Measurements from ENCODE around the gene RPS10.
"Not testable (repeated sequence)": the region's sequence is repeated elsewhere in the genome, so short reads cannot be mapped to it uniquely, and the experiment has no call there.

RPS10 gene

GRCh38 chr6:34384321-34385153 is 41.3 kb downstream of the RPS10 start:
- H3K4me1 ChIP-seq (ENCODE audit: control insufficient read depth, insufficient read depth, low read length): peaks cover 9% of the 10 kb centered on the region
- 87 to 90% methylated on average over 4 to 5 of the region's 5 CpGs for WGBS, 2 experiments
- H3K27me3 ChIP-seq (ENCODE audit: control insufficient read depth, insufficient read depth, low read length, poor library complexity, severe bottlenecking): no peaks in the 10 kb centered on the region
- H3K9me3 ChIP-seq (ENCODE audit: control insufficient read depth, low read length): no peaks in the 10 kb centered on the region
- H3K27ac ChIP-seq (ENCODE audit: insufficient read depth, low read depth, low read length, poor library complexity, severe bottlenecking): no peak overlapping the region
- H3K36me3 ChIP-seq (ENCODE audit: control insufficient read depth, insufficient read depth, low read length): no peaks in the 10 kb centered on the region
- no peak overlapping the region for H3K4me3 ChIP-seq (ENCODE audit: insufficient read depth, low read depth, low read length)

- Histone ChIP-seq H3K27ac (ENCODE audit: insufficient read depth, low read depth, low read length, poor library complexity, severe bottlenecking) (no peak overlapping the region), H3K36me3 (ENCODE audit: control insufficient read depth, insufficient read depth, low read length) (no peaks in the 10 kb centered on the region), H3K27me3 (ENCODE audit: control insufficient read depth, insufficient read depth, low read length, poor library complexity, severe bottlenecking) (no peaks in the 10 kb centered on the region), H3K4me1 (ENCODE audit: control insufficient read depth, insufficient read depth, low read length) (peaks cover 9% of the 10 kb centered on the region), H3K4me3 (ENCODE audit: insufficient read depth, low read depth, low read length) (no peak overlapping the region), H3K9me3 (ENCODE audit: control insufficient read depth, low read length) (no peaks in the 10 kb centered on the region)
- 81 to 91% methylated on average over 6 of the region's 6 CpGs for WGBS, 2 experiments
These were observed 42.1 kb downstream of the RPS10 start for GRCh38 chr6:34383656-34384320.

- Histone ChIP-seq H3K4me1 (ENCODE audit: control insufficient read depth, insufficient read depth, low read length) (peaks cover 9% of the 10 kb centered on the region), H3K9me3 (ENCODE audit: control insufficient read depth, low read length) (no peaks in the 10 kb centered on the region), H3K27me3 (ENCODE audit: control insufficient read depth, insufficient read depth, low read length, poor library complexity, severe bottlenecking) (no peaks in the 10 kb centered on the region), H3K27ac (ENCODE audit: insufficient read depth, low read depth, low read length, poor library complexity, severe bottlenecking) (no peak overlapping the region), H3K4me3 (ENCODE audit: insufficient read depth, low read depth, low read length) (no peak overlapping the region), H3K36me3 (ENCODE audit: control insufficient read depth, insufficient read depth, low read length) (no peaks in the 10 kb centered on the region)
- 90 to 94% methylated on average over 3 of the region's 3 CpGs for WGBS, 2 experiments
These were observed 42.7 kb downstream of the RPS10 start for GRCh38 chr6:34383161-34383631.

GRCh38 chr6:34381081-34381480 is 44.8 kb downstream of the RPS10 start:
- no peaks in the 10 kb centered on the region for H3K27me3 ChIP-seq (ENCODE audit: control insufficient read depth, insufficient read depth, low read length, poor library complexity, severe bottlenecking)
- WGBS, 2 experiments: 92 to 98% methylated on average over 5 of the region's 5 CpGs
- no peaks in the 10 kb centered on the region for H3K9me3 ChIP-seq (ENCODE audit: control insufficient read depth, low read length)
- no peaks in the 10 kb centered on the region for H3K36me3 ChIP-seq (ENCODE audit: control insufficient read depth, insufficient read depth, low read length)
- H3K4me3 ChIP-seq (ENCODE audit: insufficient read depth, low read depth, low read length): no peak overlapping the region
- peaks cover 2% of the 10 kb centered on the region for H3K4me1 ChIP-seq (ENCODE audit: control insufficient read depth, insufficient read depth, low read length)
- H3K27ac ChIP-seq (ENCODE audit: insufficient read depth, low read depth, low read length, poor library complexity, severe bottlenecking): no peak overlapping the region

- no peak overlapping the region for H3K4me3 ChIP-seq (ENCODE audit: insufficient read depth, low read depth, low read length)
- 92 to 94% methylated on average over 2 of the region's 2 CpGs for WGBS, 2 experiments
- H3K27ac ChIP-seq (ENCODE audit: insufficient read depth, low read depth, low read length, poor library complexity, severe bottlenecking): no peak overlapping the region
- no peaks in the 10 kb centered on the region for H3K27me3 ChIP-seq (ENCODE audit: control insufficient read depth, insufficient read depth, low read length, poor library complexity, severe bottlenecking)
- no peaks in the 10 kb centered on the region for H3K4me1 ChIP-seq (ENCODE audit: control insufficient read depth, insufficient read depth, low read length)
- H3K9me3 ChIP-seq (ENCODE audit: control insufficient read depth, low read length): no peaks in the 10 kb centered on the region
- no peaks in the 10 kb centered on the region for H3K36me3 ChIP-seq (ENCODE audit: control insufficient read depth, insufficient read depth, low read length)
These were observed 47.4 kb downstream of the RPS10 start for GRCh38 chr6:34378470-34378869.

- H3K27me3 ChIP-seq (ENCODE audit: control insufficient read depth, insufficient read depth, low read length, poor library complexity, severe bottlenecking): no peaks in the 10 kb centered on the region
- no peaks in the 10 kb centered on the region for H3K9me3 ChIP-seq (ENCODE audit: control insufficient read depth, low read length)
- no peak overlapping the region for H3K27ac ChIP-seq (ENCODE audit: insufficient read depth, low read depth, low read length, poor library complexity, severe bottlenecking)
- WGBS, 2 experiments: 88 to 95% methylated on average over 5 of the region's 5 CpGs
- no peaks in the 10 kb centered on the region for H3K36me3 ChIP-seq (ENCODE audit: control insufficient read depth, insufficient read depth, low read length)
- no peaks in the 10 kb centered on the region for H3K4me1 ChIP-seq (ENCODE audit: control insufficient read depth, insufficient read depth, low read length)
- no peak overlapping the region for H3K4me3 ChIP-seq (ENCODE audit: insufficient read depth, low read depth, low read length)
These were observed 47.9 kb downstream of the RPS10 start for GRCh38 chr6:34377984-34378383.

GRCh38 chr6:34377571-34377970 is 48.3 kb downstream of the RPS10 start:
- not testable (repeated sequence) for H3K4me1 ChIP-seq (ENCODE audit: control insufficient read depth, insufficient read depth, low read length); H3K4me3 ChIP-seq (ENCODE audit: insufficient read depth, low read depth, low read length); H3K27ac ChIP-seq (ENCODE audit: insufficient read depth, low read depth, low read length, poor library complexity, severe bottlenecking); H3K9me3 ChIP-seq (ENCODE audit: control insufficient read depth, low read length); H3K36me3 ChIP-seq (ENCODE audit: control insufficient read depth, insufficient read depth, low read length); H3K27me3 ChIP-seq (ENCODE audit: control insufficient read depth, insufficient read depth, low read length, poor library complexity, severe bottlenecking)
- 89 to 92% methylated on average over 5 of the region's 5 CpGs for WGBS, 2 experiments

- no peaks in the 10 kb centered on the region for H3K27me3 ChIP-seq (ENCODE audit: control insufficient read depth, insufficient read depth, low read length, poor library complexity, severe bottlenecking)
- H3K4me3 ChIP-seq (ENCODE audit: insufficient read depth, low read depth, low read length): no peak overlapping the region
- no peaks in the 10 kb centered on the region for H3K36me3 ChIP-seq (ENCODE audit: control insufficient read depth, insufficient read depth, low read length)
- 93 to 94% methylated on average over 5 of the region's 5 CpGs for WGBS, 2 experiments
- H3K27ac ChIP-seq (ENCODE audit: insufficient read depth, low read depth, low read length, poor library complexity, severe bottlenecking): no peak overlapping the region
- no peaks in the 10 kb centered on the region for H3K4me1 ChIP-seq (ENCODE audit: control insufficient read depth, insufficient read depth, low read length)
- H3K9me3 ChIP-seq (ENCODE audit: control insufficient read depth, low read length): no peaks in the 10 kb centered on the region
These were observed 50.0 kb downstream of the RPS10 start for GRCh38 chr6:34375833-34376232.

- 96 to 99% methylated on average over 4 of the region's 4 CpGs for WGBS, 2 experiments
- Histone ChIP-seq H3K4me3 (ENCODE audit: insufficient read depth, low read depth, low read length) (no peak overlapping the region), H3K27ac (ENCODE audit: insufficient read depth, low read depth, low read length, poor library complexity, severe bottlenecking) (no peak overlapping the region), H3K9me3 (ENCODE audit: control insufficient read depth, low read length) (no peaks in the 10 kb centered on the region), H3K27me3 (ENCODE audit: control insufficient read depth, insufficient read depth, low read length, poor library complexity, severe bottlenecking) (no peaks in the 10 kb centered on the region), H3K4me1 (ENCODE audit: control insufficient read depth, insufficient read depth, low read length) (no peaks in the 10 kb centered on the region), H3K36me3 (ENCODE audit: control insufficient read depth, insufficient read depth, low read length) (no peaks in the 10 kb centered on the region)
These were observed 51.4 kb downstream of the RPS10 start for GRCh38 chr6:34374508-34374907.

GRCh38 chr6:34374069-34374468 is 51.8 kb downstream of the RPS10 start:
- H3K4me1 ChIP-seq (ENCODE audit: control insufficient read depth, insufficient read depth, low read length): no peaks in the 10 kb centered on the region
- no peaks in the 10 kb centered on the region for H3K9me3 ChIP-seq (ENCODE audit: control insufficient read depth, low read length)

More at GRCh38 chr6:34374069-34374468, 51.8 kb downstream of the RPS10 start:
- H3K36me3 ChIP-seq (ENCODE audit: control insufficient read depth, insufficient read depth, low read length): no peaks in the 10 kb centered on the region
- no peak overlapping the region for H3K4me3 ChIP-seq (ENCODE audit: insufficient read depth, low read depth, low read length)
- H3K27me3 ChIP-seq (ENCODE audit: control insufficient read depth, insufficient read depth, low read length, poor library complexity, severe bottlenecking): no peaks in the 10 kb centered on the region
- 89 to 95% methylated on average over 2 of the region's 3 CpGs for WGBS, 2 experiments
- H3K27ac ChIP-seq (ENCODE audit: insufficient read depth, low read depth, low read length, poor library complexity, severe bottlenecking): no peak overlapping the region

Data from ectodermal cell (in vitro differentiated cells).